Stromal cell of bone marrow (primary cell): ENCODE measurements around the gene COPZ2.
A peak's percentile ranks its signal among the peaks of the same experiment; 100 is the strongest.
"Not testable (repeated sequence)": the region's sequence is repeated elsewhere in the genome, so short reads cannot be mapped to it uniquely, and the experiment has no call there.

Experiments used
- DNase-seq: peaks from one replicate; pipeline ENCODE4 v3.0.0-alpha.2; 2012; ENCODE audit warnings: low read depth

Gene COPZ2

DNA sequence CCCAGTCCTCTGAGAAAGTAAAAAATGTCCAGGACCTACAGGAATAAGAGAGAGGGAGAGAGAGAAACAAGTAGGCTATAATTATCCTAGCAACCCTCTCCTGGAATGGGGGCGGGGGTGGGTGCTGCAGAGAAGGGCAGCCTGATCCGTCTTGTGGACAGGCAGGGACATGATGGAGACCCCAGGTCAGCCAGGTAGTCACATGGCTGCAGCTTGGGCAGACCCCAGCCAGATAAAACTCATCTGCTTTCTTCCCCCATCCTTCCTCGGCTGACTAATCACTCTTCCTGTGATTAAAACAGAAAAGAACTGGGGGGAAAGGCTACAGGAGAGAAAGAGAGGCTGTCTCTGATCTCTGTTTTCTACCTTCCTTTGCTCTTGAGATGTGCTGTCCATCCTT is 32.6 kb downstream of the COPZ2 start:
- no peak for DNase-seq

DNA sequence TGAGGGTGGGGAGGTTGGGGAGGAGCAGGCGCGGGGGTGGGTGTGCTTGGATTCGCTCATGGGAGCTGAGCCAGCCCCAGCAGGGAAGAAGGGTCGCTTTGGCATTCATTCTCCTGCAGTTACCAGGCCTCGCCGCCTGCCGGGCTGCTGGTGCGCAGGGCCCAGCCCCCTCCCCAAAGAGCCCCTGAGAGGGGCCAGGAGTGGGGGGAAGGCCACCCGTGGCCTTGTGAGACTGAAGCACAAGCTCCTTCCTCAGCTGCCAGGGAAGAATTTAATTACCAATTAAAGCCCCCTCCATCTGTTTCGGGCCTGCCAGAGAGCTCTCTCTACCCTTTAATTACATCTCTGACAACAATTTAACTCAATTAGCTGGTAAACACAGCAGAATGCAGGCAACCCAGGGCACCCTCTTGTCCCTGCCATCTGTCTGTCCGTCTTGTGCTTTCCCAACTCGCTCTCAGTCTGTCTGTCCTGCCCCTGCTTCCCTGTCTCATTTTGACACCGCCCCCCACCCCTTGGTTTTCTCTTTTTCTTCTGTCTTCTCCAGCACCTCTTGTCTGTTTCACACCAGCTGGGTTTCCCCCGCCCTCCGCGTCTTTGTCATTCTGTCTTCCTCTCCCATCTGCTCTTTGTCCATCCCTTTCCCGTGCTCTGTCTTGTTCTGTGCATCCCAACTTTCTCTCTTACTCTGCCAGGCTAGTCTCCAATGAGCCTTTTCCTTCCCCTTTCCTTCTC is 34.0 kb downstream of the COPZ2 start:
- DNase-seq = no peak

DNA sequence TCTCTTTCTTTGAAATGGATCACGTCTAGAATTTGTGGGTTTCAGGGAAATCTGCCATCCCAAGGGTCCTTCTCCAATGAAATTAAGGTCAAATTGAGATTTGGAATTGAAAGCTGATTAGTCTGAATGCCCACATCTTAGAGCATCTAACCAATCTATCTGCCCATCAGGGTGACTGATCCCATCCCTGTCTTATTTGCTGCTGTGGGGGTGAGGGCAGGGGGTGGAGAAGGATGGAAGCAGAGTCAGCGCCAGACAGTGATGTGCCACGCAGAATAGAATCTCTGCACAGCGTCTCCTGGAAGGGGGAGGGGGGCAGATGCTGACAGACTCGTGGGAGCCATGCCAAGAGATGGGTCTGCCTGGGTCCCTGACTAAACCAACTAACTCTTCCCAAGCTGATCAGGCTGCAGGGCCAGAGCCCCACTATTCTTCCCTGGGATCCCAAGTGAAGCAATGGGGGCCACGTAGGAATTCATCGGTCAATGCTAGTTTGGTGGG is 34.6 kb downstream of the COPZ2 start:
- DNase-seq = no peak

DNA sequence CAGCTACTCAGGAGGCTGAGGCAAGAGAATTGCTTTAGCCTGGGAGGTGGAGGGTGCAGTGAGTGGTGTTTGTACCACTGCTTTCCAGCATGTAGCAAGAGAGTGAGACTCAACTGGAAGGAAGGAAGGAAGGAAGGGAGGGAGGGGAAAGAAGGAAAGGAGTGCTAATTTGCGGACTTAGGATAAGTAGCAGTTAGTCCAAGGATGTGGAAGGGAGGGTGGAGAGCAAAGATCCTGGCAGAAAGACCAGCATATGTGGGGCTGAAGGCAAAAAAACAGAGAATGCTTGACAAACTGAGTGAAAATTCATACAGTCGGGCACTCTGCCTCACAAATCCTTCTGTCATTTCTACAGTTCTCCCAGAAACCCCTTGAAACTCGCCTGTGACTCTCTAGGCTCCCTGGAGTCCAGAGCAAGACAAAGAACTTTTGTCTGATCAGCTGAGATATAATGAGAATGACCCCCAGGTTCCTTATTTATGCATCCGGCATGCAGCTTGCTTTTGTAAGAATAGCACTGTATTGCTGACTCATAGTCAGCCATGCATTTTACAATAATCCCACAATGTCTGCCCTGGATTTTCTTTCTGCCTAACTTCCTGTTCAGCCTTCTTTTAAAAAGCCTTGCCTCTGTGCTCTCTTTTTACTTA is 35.2 kb downstream of the COPZ2 start:
- DNase-seq = no peak

DNA sequence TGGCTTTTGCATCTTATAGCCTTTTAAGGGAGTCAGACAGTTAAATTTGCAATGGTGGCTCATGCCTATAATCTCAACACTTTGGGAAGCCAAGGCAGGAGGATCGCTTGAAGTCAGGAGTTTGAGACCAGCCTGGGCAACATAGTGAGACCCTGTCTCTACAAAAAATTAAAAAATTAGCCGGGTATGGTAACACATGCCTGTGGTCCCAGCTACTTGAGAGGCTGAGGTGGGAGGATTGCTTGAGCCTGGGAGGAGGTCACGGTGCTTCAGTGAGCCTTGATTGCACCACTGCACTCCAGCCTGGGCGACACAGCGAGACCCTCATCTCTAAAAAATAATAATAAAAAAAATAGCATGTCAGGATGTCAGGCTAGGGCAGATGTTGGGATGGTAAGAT is 35.9 kb downstream of the COPZ2 start:
- DNase-seq = not testable (repeated sequence)

DNA sequence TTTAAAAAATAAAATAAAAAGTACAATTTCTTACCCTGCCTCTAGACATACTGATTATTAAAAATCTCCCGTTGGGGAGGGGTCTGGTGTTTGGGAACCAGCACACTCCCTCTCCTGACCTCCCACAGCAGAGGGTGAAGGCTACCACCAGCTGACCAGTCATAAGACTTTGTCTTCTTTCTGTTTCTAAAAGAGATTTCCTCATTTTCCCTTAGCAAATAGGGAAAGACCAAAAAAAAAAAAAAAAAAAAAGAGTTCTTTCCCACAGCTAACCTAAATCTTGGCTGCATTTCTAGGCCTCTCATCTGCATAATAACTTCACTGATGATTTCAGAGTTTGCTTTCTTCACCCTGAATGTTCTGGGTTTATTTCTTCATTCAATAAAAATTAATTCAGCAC is 36.4 kb downstream of the COPZ2 start:
- no peak for DNase-seq

DNA sequence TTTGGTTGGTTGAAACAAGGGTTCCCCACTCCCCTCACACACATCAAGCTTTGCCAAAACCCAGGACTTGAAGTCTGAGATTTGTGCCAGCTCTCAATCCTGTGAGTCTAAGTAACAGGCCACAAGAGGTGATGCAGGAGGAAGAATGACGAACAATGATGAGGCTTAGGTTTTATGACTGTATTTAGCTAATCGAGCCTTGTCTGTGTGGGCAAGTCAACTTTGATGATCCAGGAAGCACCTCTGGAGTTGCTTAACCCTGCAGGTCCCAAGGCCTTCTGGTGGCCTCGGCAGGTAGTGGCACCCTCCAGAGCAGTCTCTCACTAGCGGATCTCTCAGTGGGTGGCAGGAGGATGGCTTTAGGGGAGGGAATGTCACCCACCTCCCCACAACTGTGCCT is 38.0 kb downstream of the COPZ2 start:
- DNase-seq = peak; percentile 69

DNA sequence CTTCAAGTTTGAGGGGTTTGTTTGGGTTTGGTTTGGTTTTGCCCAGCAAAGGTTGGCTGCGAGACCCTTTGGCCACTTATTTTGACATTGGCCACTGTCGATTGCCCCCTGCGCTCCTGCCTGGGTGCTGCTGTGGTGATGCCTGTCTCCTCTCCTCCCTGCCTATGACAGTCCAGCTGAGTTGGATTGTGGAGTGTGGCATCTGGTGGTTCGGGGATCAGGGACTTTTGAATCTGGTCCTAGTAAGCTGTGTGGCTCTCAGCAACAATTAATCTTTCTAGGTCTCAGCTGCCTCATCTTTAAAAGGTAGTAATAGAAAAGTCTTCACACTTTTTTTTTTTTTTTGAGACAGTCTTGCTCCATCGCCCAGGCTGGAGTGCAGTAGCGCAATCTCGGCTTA is 39.6 kb downstream of the COPZ2 start:
- no peak for DNase-seq

DNA sequence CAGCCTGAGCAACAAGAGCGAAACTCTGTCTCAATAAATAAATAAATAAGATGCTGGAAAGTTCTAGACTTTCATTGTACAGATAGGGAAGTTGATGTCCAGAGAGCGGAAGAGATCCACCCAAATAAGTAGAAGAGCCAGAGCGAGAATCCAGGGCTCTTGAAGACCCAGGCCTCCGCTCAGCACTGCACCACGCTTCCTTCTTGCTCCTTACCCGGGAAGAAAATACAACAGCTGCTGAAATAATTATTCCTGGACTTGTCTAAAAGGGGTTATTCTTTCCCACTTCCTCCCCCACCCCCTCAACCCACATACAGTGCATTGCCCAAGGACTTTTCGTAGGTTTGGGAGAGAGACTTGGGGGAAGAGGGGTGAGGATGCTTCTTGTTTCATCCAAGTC is 40.0 kb downstream of the COPZ2 start:
- DNase-seq = no peak

DNA sequence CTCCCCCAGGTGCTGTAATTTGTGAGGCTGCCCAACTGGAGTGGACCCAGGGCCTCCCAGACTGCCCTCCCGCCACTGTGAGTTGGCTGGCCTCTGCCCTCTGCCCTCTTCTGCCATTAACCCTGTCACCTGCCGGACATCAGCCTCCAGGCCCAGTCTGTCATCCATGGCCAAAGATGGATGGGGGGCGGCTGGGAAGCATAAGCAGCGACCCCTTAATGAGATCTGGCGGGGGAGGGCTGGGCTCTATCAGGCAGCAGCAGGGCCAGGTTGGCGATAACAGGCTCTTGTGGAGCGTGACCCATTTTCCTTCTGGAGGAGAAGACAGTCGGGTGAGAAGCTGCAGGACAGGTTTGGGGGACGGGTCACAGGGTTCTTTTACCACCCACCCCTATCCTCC is 41.4 kb downstream of the COPZ2 start:
- no peak for DNase-seq

DNA sequence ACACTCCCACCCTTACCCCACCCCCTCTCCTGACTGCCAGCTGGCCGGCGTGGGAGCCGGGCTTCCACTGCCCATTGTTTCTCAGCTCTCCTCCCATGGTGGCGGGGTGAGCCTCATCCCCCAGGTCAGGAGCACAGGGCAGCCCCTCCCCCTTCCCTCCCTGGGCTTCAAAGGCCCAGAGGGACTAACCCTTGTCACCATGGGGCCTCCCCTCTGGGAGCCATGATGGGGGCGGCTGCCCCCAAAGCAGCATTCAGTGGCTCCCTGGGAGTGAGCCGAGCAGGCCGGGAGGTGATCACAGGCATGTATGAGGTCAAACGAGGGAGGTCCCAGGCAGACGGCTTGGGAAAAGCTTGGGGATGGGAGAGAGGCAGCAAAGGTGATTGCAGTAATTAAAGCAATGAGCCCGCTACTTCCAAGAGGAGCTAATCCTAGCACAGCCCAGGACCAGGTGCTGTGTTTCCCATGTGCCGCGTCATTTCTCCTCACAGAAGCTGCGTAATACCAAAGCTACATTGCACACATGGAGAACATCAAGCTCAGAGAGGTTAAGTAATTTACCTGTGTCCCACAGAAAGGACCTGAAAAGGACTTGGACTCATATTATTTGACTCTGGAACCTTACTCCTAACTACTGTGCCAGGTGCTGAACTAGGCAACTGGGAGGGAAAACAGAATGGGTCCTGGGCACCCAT is 42.2 kb downstream of the COPZ2 start:
- DNase-seq = no peak

DNA sequence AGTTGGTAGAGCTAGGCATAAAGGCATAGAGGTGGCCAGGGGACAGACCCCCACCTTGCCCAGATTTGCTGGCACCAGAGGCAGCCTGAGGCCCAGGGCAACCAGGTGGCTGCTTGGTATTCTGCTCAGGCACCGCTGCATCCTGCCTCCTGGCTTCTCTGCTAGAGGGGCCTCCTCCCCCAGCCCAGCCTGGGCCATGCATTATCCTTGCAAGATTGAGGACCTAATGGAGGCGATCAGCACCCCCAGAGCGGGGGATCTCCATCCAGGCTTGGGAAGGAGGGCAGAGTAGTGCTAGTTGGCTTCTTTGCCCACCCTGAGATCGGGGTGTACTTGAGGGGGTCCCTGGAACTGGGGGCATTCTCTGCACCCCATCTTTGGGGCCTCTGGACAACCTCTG is 42.9 kb downstream of the COPZ2 start:
- DNase-seq = no peak

DNA sequence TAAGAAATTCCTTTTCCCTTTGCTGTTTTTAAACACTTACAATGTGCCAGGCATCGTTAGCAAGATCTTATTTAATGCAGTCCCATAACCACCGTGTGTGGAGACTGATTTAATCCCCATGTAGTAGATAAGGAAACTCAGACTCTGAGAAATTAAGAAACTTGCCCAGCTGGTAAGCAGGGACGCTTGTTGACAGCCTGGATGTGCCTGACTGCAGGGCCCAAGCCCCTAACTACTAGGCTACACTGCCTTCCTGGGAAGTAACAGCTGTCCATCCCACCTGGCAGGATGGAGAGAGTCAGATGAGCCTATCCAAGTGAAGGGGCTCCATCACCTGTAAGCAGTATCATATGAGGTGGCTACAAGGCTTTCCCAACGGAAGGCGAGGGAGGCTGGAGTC is 43.6 kb downstream of the COPZ2 start:
- DNase-seq = no peak

DNA sequence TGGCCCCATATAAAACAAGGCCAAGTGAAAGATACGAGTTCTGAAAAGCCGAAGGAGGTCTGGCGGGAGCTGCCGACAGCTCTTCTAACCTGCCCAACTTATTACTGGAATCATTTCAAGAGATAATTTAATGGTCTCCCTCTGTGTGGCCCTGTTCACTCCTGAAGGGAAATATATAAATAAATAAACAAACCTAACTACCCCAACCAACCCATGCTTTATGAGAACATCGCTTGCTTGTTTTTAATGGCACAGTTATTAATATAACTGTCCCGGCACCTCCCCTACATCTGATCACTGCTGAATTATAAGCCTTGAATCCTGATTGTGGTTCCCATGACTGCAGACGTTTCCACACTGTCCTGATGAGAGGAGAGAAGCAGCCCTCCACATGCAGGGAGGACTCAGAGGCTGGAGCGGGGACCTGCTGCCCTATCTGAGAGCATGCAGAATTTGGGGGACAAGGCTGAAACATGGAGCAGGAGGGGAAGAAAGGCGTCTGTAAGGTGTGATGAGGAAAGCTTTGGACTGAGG is 44.5 kb downstream of the COPZ2 start:
- DNase-seq = no peak

DNA sequence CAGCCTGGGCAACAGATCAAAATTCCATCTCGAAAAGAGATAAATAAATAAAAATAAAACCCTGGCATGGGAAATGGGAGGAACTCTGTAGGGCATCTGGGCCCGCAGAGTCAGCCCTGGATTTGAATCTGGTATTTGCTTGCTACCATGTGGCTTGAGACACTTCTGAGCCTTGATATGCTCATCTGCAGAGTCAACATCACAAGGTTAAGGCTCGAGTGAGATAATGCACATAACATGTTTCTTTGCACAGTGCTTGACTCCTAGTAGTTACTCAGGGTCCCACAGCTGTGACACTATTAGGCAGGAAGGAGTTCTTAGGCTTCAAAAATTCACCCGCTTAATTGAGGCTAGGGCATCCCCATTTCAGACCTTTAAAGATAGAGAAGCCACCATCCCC is 45.4 kb downstream of the COPZ2 start:
- no peak for DNase-seq

DNA sequence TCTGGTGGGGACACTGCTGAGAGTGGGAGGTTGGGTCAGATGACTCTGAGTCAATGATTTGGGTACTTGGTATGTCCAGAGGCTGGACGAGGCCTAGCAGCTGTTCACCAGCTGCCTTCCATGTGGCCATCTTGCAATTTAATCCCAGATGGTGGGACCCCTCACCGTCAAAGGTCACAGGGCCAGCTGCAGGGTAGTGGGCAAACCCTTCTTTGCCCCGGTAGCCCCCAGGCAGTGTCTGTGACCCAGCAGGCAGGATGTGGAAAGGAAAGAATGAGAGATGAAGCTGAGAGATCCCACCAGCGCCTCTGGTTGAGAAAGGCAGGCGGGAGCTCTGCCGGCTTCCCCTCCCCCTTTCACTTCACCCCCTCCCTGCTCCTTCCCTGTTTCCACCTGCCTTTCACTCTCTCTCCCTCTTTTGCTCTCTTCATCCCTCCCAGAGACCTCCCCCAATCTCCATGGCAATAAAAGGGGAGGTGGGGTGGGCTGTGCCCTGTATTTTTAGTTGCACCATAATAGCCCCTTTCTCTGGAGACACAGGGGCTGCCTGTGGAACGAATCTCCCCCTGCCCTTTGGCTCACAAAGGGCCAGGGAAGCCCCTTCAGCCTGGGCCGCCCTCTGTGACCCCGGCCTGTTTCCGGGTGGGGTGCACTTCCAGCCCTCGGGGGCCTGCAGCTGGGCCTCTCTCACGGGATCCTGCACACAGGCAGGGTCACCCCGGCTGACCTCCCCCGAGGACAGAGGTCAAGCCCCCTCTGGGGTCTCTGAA is 46.5 kb downstream of the COPZ2 start:
- DNase-seq = no peak

DNA sequence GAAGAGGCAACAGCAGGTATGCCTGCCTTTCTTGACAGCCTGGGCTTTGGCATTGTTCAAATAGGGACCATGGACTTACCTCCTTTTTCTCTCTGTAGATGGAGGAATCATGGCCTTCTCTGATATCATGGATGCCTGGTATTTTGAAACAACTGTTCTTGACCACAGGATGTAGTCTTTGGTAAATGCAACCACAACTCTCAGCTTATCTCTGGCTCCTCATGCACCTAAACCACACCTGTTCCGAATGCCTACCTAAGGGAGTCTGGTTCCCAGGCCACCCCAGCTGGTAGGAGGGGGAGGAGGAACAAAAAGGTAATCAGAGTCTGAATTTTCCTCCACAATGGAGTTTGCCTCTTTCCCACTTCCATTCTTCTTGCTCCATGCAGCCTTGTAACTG is 47.9 kb downstream of the COPZ2 start:
- DNase-seq = no peak

DNA sequence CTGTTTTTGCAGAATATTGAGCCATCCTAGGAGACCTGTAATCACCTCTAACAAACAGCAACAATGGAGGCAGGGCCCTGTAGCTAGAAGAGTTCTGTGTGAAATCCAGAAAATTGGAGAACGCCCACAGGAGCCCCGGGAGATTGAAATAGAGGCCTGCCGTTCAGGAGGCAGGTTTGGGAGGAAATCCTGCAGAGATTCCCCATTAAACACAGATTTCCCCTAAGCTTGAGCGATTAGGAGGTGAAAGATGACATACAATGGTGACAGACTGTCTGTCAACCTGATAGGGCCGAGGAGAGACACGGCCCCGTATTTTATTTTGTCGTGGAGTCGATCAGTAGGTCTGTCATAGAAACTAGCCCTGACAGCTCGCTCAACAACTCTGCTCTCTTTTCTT is 48.4 kb downstream of the COPZ2 start:
- no peak for DNase-seq

DNA sequence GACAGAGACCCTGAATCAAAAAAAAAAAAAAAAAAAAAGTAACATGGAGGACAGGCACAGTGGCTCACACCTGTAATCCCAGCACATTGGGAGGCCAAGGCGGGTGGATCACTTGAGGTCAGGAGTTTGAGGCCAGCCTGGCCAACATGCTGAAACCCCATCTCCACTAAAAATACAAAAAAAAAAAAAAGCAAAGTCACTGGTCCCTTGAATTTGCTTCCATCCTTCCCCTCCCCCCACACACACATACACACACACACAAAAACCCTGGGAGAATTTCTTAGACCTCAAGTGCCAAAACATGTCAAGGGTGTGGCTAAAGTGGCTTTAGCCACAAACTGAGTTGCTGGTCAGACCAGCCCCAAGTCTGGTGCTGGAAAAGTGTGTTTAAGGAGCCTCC is 49.2 kb downstream of the COPZ2 start:
- not testable (repeated sequence) for DNase-seq

DNA sequence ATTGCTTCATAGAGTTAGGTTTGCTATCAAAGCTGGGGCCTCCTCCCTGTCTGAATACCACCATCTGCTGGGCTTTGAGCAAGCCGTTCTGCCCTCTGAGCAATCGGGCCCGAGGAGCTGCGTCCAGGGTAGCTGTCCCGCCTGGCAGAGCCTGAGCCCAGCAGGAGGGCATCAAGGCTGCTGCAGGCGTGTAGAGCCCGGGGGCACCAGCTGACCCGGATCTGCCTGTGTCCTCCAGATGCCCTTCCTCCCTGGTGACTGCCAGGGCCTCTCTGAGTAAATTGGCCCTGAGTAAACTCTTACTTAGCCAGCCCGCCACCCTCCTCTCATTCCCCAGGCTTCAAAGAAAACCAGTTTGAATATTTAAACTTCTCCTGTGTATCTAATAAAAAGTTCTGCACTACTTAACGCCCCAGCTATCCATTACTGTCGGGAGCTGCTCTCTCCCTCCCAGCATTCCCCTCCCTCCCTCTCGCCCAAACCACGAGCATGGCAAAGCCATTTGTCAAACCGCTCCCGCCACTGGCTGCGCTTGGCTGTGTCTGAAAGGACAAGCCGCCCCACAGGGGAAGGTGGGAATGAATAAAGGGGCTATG is 50.3 kb downstream of the COPZ2 start:
- DNase-seq = no peak

DNA sequence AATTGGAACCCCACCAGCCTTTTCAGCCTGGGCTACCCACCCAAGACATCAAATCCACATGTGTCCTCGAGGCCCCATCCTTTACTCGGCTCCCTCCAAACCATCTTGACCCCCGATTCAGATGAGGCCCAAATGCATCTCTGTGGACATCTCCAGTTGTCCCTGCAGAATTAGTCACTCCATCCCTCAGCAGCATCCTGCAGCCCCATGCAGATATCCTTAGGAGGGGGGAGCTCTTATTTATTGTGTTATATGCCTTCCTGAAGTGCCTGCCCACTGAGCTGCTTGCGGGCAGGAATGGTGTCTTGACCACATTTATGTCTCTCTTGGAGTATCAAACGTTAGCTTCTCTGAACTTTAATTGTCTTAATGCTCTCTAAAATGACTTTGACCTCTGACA is 51.1 kb downstream of the COPZ2 start:
- DNase-seq = no peak
